ENCODE data around the gene ZRANB3.
"Not testable (repeated sequence)": the region's sequence is repeated elsewhere in the genome, so short reads cannot be mapped to it uniquely, and the experiment has no call there.

ZRANB3 gene

DNA sequence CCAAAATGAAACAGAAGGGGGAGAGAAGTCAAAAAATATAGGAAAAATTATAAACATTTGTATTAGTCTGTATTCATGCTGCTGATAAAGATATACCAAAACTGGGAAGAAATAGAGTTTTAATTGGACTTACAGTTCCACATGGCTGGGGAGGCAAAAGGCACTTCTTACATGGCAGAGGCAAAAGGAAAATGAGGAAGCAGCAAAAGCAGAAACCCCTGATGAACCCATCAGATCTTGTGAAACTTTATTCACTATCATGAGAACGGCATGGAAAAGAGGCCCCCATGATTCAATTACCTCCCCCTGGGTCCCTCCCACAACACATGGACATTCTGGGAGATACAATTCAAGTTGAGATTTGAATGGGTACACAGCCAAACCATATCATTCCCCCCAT is 79.1 kb downstream of the ZRANB3 start:
- no peaks in the 10 kb centered on the region for H3K27me3 Mint-ChIP-seq
- no peak overlapping the region for H3K4me3 Mint-ChIP-seq
- H3K27ac Mint-ChIP-seq, result no peak overlapping the region
- no peaks in the 10 kb centered on the region for H3K4me1 Mint-ChIP-seq
- H3K36me3 Mint-ChIP-seq, result peaks cover 50% of the 10 kb centered on the region
- ATAC-seq, result no peak
- peaks cover 24% of the 10 kb centered on the region for H3K9me3 Mint-ChIP-seq

GRCh38 chr2:135443013-135443412 is 88.0 kb downstream of the ZRANB3 start:
- ATAC-seq, H3K27me3 Mint-ChIP-seq, H3K9me3 Mint-ChIP-seq, H3K4me3 Mint-ChIP-seq, H3K4me1 Mint-ChIP-seq, H3K27ac Mint-ChIP-seq: not testable (repeated sequence)
- peaks cover 29% of the 10 kb centered on the region for H3K36me3 Mint-ChIP-seq

DNA sequence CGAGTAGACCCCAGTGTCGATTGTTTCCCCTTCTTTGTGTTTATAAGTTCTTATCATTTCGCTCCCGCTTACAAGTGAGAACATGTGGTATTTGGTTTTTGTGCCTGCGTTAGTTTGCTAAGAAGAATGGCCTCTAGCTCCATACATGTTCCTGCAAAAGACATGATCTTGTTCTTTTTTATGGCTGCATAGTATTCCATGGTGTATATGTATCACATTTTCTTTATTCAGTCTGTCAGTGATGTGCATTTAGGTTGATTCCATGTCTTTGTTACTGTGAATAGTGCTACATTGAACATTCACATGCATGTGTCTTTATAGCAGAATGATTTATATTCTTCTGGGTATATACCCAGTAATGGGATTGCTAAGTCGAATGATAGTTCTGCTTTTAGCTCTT is 95.9 kb downstream of the ZRANB3 start:
- not testable (repeated sequence) for H3K4me3 Mint-ChIP-seq, H3K27me3 Mint-ChIP-seq, ATAC-seq, H3K27ac Mint-ChIP-seq, H3K4me1 Mint-ChIP-seq
- Mint-ChIP-seq H3K36me3 (peaks cover 25% of the 10 kb centered on the region), H3K9me3 (peaks cover 10% of the 10 kb centered on the region)

- Mint-ChIP-seq H3K27me3 (no peaks in the 10 kb centered on the region), H3K27ac (no peak overlapping the region), H3K4me3 (no peak overlapping the region), H3K4me1 (peaks cover 7% of the 10 kb centered on the region), H3K9me3 (peaks cover 23% of the 10 kb centered on the region), H3K36me3 (peaks cover 54% of the 10 kb centered on the region)
- ATAC-seq, result no peak
Observed at GRCh38 chr2:135424849-135425248, 106.2 kb downstream of the ZRANB3 start.

GRCh38 chr2:135422898-135423297 is 108.1 kb downstream of the ZRANB3 start:
- H3K4me3 Mint-ChIP-seq, result no peak overlapping the region
- peaks cover 40% of the 10 kb centered on the region for H3K36me3 Mint-ChIP-seq
- H3K27ac Mint-ChIP-seq, result no peak overlapping the region
- no peaks in the 10 kb centered on the region for H3K27me3 Mint-ChIP-seq
- peaks cover 7% of the 10 kb centered on the region for H3K4me1 Mint-ChIP-seq
- no peak for ATAC-seq
- H3K9me3 Mint-ChIP-seq, result peaks cover 18% of the 10 kb centered on the region

DNA sequence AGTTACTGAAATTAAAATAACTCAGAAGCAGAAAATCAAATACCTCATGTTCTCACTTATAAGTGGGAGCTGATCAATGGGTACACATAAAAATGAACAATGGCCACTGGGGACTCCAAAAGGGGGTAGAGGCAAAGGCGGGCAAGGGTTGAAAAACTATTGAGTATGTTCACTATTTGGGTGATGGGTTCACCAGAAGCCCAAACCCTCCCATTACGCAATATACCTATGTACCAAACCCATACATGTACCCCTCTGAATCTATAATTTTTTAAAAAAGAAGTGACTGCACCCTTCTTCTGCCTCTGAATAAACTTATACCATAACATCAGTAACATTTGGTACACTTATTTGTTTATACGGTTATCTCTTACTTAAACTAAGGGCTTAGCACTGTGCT is 119.4 kb downstream of the ZRANB3 start:
- Mint-ChIP-seq H3K27ac (no peak overlapping the region), H3K27me3 (no peaks in the 10 kb centered on the region), H3K9me3 (peaks cover 8% of the 10 kb centered on the region), H3K4me1 (peaks cover 22% of the 10 kb centered on the region), H3K4me3 (no peak overlapping the region), H3K36me3 (peaks cover 22% of the 10 kb centered on the region)
- no peak for ATAC-seq

DNA sequence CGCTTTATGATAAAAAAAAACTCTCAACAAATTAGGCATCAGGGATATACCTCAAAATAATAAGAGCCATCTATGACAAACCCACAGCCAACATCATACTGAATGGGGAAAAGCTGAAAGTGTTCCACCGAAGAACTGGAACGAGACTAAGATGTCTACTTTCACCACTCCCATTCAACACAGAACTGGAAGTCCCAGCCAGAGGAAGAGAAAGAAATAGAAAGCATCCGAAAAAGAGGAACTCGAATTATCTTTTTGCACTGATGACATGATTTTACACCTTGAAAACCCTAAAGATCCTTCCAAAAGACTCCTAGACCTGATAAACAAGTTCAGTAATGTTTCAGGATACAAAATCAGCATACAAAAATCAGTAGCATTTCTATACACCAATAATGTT is 121.6 kb downstream of the ZRANB3 start:
- Mint-ChIP-seq H3K27me3 (no peaks in the 10 kb centered on the region), H3K9me3 (peaks cover 15% of the 10 kb centered on the region), H3K4me3 (peak overlapping the region; percentile 29), H3K4me1 (peaks cover 22% of the 10 kb centered on the region), H3K36me3 (peaks cover 32% of the 10 kb centered on the region), H3K27ac (peak overlapping the region; percentile 39)
- no peak for ATAC-seq

- H3K27me3 Mint-ChIP-seq, result not testable (repeated sequence)
Observed at GRCh38 chr2:135396259-135396658, 134.8 kb downstream of the ZRANB3 start.

DNA sequence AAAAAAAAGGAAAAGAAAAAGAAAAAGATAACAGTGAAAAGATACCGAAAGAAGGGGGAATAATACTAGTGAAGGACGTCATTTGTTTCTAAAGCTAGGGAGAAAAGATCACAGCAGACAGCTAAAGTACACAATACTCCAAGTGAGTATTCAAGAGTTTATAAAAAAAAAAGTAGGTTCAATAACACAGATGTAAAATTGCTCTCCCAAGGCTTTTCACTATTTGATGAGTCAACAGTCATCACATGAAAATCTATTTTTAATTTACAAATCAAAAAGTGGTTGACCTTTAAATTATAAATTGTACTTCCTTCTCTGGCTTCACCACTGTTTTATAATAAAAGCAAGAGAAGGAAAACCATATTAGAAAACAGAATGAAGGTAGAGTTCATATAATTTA is 144.0 kb downstream of the ZRANB3 start:
- H3K4me3 Mint-ChIP-seq, result no peak overlapping the region
- H3K27ac Mint-ChIP-seq, result no peak overlapping the region
- peaks cover 24% of the 10 kb centered on the region for H3K9me3 Mint-ChIP-seq
- H3K36me3 Mint-ChIP-seq, result peaks cover 72% of the 10 kb centered on the region
- no peaks in the 10 kb centered on the region for H3K4me1 Mint-ChIP-seq
- ATAC-seq, result no peak
- no peaks in the 10 kb centered on the region for H3K27me3 Mint-ChIP-seq

More at GRCh38 chr2:135396259-135396658, 134.8 kb downstream of the ZRANB3 start:
- H3K36me3 Mint-ChIP-seq, H3K9me3 Mint-ChIP-seq, H3K27ac Mint-ChIP-seq, H3K4me3 Mint-ChIP-seq, H3K4me1 Mint-ChIP-seq, ATAC-seq: not testable (repeated sequence)

GRCh38 chr2:135378591-135378990 is 152.4 kb downstream of the ZRANB3 start:
- no peaks in the 10 kb centered on the region for H3K4me1 Mint-ChIP-seq
- H3K27ac Mint-ChIP-seq, result no peak overlapping the region
- no peaks in the 10 kb centered on the region for H3K27me3 Mint-ChIP-seq
- no peak overlapping the region for H3K4me3 Mint-ChIP-seq
- H3K9me3 Mint-ChIP-seq, result peaks cover 29% of the 10 kb centered on the region
- H3K36me3 Mint-ChIP-seq, result peaks cover 62% of the 10 kb centered on the region
- ATAC-seq, result no peak

- H3K27me3 Mint-ChIP-seq, result no peaks in the 10 kb centered on the region
- no peak for ATAC-seq
- no peak overlapping the region for H3K4me3 Mint-ChIP-seq
- no peak overlapping the region for H3K27ac Mint-ChIP-seq
- no peaks in the 10 kb centered on the region for H3K4me1 Mint-ChIP-seq
- H3K36me3 Mint-ChIP-seq, result peaks cover 38% of the 10 kb centered on the region
- peaks cover 8% of the 10 kb centered on the region for H3K9me3 Mint-ChIP-seq
Observed at GRCh38 chr2:135373702-135374101, 157.3 kb downstream of the ZRANB3 start.

- Mint-ChIP-seq H3K9me3 (peaks cover 16% of the 10 kb centered on the region), H3K27me3 (no peaks in the 10 kb centered on the region), H3K27ac (no peak overlapping the region), H3K4me3 (no peak overlapping the region), H3K36me3 (peaks cover 41% of the 10 kb centered on the region), H3K4me1 (no peaks in the 10 kb centered on the region)
- ATAC-seq, result no peak
Observed at GRCh38 chr2:135349941-135350340, 181.1 kb downstream of the ZRANB3 start.

- not testable (repeated sequence) for ATAC-seq, H3K4me3 Mint-ChIP-seq, H3K27me3 Mint-ChIP-seq, H3K4me1 Mint-ChIP-seq, H3K27ac Mint-ChIP-seq
- Mint-ChIP-seq H3K9me3 (peaks cover 16% of the 10 kb centered on the region), H3K36me3 (peaks cover 41% of the 10 kb centered on the region)
Observed at GRCh38 chr2:135348096-135348704, 182.8 kb downstream of the ZRANB3 start.

- Mint-ChIP-seq H3K27me3 (no peaks in the 10 kb centered on the region), H3K27ac (no peak overlapping the region), H3K4me3 (no peak overlapping the region), H3K9me3 (peaks cover 8% of the 10 kb centered on the region), H3K36me3 (peaks cover 30% of the 10 kb centered on the region), H3K4me1 (no peaks in the 10 kb centered on the region)
- ATAC-seq, result no peak
Observed at GRCh38 chr2:135337071-135337470, 193.9 kb downstream of the ZRANB3 start.

DNA sequence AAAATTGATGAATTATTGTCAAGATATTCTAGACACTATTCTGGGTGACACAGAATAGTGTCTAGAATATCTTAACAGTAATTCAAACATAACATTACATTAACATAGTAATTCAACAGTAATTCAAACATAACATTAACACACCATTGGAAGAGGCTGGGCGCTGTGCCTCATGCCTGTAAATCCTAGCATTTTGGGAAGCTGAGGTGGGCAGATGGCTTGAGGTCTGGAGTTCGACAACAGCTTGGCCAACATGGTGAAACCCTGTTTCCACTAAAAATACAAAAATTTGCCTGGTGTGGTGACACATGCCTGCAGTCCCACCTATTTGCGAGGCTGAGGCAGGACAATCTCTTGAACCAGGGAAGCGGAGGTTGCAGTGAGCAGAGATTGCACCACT is 195.8 kb downstream of the ZRANB3 start:
- no peak for ATAC-seq
- H3K36me3 Mint-ChIP-seq, result peaks cover 30% of the 10 kb centered on the region
- H3K4me1 Mint-ChIP-seq, result no peaks in the 10 kb centered on the region
- no peak overlapping the region for H3K4me3 Mint-ChIP-seq
- no peaks in the 10 kb centered on the region for H3K27me3 Mint-ChIP-seq
- H3K9me3 Mint-ChIP-seq, result peaks cover 13% of the 10 kb centered on the region
- H3K27ac Mint-ChIP-seq, result no peak overlapping the region

GRCh38 chr2:135327146-135327545 is 203.9 kb downstream of the ZRANB3 start:
- Mint-ChIP-seq H3K27me3 (no peaks in the 10 kb centered on the region), H3K4me3 (no peak overlapping the region), H3K4me1 (no peaks in the 10 kb centered on the region), H3K27ac (no peak overlapping the region), H3K9me3 (peaks cover 20% of the 10 kb centered on the region), H3K36me3 (peaks cover 11% of the 10 kb centered on the region)
- ATAC-seq, result no peak
